ENCODE data around the gene BAMBI.

Gene BAMBI

DNA sequence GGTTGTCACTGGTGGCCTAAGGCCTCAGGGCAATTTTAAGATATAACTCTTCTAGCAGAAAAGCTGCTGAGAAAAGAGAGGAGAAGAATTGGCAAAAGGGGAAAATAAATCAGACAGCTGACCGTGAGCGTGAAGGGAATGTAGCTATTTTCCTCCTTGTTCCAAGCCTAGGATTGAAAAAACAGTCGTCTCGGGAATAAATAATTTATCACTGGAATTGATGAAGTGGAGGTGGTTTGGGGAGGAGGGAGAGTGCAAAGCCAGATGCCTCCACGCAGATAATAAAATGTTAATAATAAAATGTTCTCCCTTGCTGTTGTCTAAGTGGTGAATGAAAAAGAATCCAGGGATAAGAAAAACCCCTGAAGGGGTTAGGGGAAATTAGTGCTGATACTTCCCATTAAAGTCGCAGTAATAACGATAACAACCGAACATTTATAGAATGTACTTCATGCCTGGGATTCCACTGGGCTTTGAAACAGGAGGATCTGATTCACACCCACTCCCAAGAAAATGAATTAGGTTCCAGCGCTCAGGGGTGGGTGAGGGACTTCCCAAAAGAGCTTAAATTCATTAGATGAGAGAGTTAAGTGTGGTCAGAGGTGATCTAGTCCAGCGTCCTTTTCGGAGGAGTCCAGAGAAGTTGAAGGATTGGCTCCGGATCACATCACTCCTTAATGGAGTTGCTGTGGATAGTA lies 27.3 kb downstream of the BAMBI start:
- FAIRE-seq (no peak), DNase-seq (ENCODE audit: insufficient read length, low spot score) (no peak)

DNA sequence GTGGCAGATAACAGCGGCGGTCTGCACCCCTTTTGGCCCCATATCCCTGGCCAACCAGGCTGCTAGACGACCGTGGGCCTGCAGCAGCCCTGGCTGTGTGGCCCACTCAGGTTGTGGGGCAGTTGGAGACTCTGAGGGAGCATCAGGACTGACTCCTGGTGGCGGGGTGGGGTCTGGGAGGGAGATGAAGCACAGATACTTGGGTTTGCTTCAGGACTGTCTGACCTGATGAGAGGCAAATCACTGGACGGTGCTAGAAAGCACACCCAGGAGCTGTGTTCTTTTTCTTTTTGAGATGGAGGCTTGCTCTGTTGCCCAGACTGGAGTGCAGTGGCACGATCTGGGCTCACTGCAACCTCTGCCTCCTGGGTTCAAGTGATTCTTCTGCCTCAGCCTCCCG lies 28.2 kb downstream of the BAMBI start:
- FAIRE-seq (no peak), DNase-seq (ENCODE audit: insufficient read length, low spot score) (no peak)
- TF ChIP-seq POLR2A (IDR thresholded peaks at IDR 0.05; ENCODE audit: low read depth, low read length) = no peak

More for the DNA sequence above, 27.3 kb downstream of the BAMBI start:
- TF ChIP-seq POLR2A (IDR thresholded peaks at IDR 0.05; ENCODE audit: low read depth, low read length) = no peak

GRCh38 chr10:28709001-28709710 lies 31.8 kb downstream of the BAMBI start:
- DNase-seq (ENCODE audit: insufficient read length, low spot score) = no peak
- TF ChIP-seq POLR2A (IDR thresholded peaks at IDR 0.05; ENCODE audit: low read depth, low read length) = no peak
- no peak for FAIRE-seq

DNA sequence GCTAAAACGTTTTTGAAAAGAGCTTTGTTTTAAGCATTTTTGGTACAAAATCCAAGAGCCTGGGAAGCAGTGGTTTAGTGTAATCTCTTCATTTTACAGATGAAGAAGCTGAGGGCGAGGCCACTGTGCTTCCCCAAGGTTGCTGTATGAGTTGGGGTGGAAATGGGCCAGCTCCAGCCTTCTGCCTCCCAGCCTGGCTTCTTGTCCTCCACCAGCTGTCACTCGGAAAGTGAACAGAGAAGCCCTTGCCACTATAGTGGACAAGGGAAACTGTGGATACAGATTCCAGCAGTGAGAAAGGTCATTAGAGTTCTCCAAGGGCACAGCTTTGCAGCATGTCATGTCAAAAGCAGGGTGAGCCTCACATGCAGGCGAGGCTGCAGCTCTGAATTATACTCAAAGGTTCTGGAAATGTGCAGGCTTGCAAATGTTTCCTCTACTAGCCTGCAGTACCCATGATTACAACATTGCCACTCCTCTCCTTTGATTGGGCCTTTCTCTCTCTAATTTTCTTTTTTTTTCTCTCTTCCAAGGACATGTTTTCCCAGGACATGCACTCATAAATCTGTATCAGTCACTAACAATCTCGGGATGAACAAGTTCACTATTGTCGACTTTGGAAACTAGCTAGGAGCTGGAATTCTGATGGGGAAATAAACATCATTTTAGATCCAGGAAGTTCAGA lies 33.0 kb downstream of the BAMBI start:
- no peak for TF ChIP-seq POLR2A (IDR thresholded peaks at IDR 0.05; ENCODE audit: low read depth, low read length)
- DNase-seq (ENCODE audit: insufficient read length, low spot score) (no peak), FAIRE-seq (no peak)

DNA sequence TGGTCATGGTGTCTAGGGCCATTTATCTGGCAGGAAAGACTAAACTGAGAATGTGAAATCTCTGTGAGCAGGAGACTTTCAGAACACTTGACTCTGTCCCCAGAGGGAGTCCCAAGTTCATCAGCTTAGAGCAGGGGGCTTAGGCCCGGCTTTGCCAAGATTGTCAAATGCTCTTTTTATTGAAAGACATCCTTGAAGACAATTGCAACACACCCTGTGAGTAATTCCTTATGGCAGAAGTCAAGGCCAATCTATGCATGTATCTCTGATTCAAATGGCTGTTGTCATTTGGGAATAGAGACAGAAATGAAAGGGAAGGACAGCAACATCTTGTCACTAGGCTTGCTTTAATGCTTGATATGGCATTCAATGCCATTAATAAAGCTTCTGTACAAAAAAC lies 33.7 kb downstream of the BAMBI start:
- no peak for FAIRE-seq
- TF ChIP-seq POLR2A (IDR thresholded peaks at IDR 0.05; ENCODE audit: low read depth, low read length) = no peak

DNA sequence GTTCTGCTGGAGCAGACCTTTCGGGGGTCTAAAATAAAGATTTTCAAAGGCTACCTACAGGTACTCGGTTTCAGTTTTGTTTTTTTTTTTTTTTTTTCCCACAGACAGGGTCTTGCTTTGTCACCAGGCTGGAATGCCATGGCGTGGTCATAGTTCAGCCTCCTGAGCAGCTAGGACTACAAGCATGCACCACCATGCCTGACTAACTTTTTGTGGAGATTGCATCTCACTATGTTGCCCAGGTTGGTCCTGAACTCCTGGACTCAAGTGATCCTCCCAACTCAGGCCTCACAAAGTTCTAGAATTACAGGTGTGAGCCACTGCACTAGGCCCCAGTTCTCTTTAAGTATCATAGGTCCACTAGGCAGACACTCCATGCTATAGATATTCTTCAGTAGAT lies 34.5 kb downstream of the BAMBI start:
- FAIRE-seq (no peak), DNase-seq (ENCODE audit: insufficient read length, low spot score) (no peak)
- no peak for TF ChIP-seq POLR2A (IDR thresholded peaks at IDR 0.05; ENCODE audit: low read depth, low read length)

More for the DNA sequence above, 33.7 kb downstream of the BAMBI start:
- DNase-seq (ENCODE audit: insufficient read length, low spot score) = no peak

DNA sequence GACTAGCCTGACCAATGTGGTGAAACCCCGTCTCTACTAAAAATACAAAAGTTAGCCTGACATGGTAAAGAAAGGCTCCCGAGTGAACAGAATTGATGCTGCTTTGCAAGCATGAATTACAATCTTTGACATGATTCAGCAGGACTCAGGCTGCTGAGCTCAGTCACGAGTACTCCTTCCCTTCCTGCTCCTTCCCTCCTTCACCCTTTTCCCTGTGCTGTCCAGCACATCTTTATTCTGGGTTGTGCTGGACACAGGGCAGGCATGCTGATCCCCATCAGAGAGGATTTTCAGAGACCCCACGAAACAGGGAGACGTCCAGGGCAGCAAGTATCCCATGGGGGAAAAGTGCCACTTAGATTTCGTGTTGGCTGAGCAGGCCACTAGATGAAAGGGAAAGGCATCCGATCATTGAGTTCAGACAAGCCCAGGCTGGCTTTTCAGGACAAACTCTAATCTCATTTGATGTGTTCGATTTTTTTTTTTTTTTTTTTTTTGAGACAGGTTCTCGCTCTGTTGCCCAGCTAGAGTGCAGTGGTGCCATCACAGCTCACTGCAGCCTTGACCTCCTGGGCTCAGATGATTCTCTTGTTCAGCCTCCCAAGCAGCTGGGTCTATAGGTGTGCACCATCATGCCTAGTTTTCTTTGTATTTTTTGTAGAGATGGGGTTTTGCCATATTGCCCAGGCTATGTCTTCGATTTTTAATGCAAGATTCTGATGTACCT lies 36.5 kb downstream of the BAMBI start:
- no peak for FAIRE-seq

DNA sequence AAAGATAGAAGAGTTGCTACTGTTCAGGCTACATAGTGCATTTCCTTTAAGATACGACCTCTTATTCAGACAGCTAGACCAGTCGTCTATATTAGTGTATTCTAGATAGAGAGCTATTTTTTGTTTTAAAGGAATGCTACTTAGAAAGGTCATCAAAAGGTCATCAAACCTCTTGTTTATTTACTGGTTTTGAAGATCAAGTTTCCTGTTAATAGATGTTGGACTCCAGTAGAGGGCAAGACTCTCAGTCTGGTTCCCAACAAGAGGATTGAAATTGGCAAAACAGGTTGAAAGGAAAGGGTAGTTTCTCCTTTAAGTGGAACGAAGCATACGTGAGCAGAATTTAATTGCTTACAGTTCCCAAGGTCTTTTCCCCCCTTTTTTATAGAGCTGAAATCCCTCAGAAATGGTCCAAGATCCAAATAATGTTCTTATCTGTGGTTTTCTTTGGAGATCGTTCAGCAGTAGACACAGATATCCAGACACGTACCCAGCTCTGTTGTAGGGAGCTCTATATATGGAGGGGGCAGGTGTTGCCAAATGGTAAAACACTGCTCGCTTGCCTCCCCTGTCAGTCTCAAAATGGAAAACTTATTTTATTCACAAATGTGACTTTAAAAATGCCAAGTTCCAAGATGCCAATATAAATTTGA lies 37.2 kb downstream of the BAMBI start:
- DNase-seq (ENCODE audit: insufficient read length, low spot score) (no peak), FAIRE-seq (no peak)
- no peak for TF ChIP-seq POLR2A (IDR thresholded peaks at IDR 0.05; ENCODE audit: low read depth, low read length)

More for the DNA sequence above, 36.5 kb downstream of the BAMBI start:
- no peak for TF ChIP-seq POLR2A (IDR thresholded peaks at IDR 0.05; ENCODE audit: low read depth, low read length)
- no peak for DNase-seq (ENCODE audit: insufficient read length, low spot score)

DNA sequence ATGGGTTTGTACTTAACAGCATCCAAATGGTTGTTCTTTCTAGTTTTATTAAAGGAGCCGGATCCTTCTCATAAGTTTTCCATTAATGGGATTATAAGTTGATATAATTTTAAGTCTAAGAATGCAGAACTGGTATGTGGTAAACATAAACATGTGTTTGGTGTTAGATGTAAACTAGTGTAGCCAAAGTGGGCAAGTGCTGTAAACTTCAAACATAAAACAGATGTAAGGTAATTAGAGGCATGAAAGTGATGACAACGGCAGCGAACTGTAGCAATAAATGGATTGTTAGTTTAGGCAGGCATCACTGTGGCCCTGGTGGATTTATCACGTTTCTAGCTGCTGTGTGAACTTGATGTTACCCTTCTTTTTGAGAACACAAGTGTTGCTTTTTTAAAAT lies 37.9 kb downstream of the BAMBI start:
- DNase-seq (ENCODE audit: insufficient read length, low spot score) (no peak), FAIRE-seq (no peak)
- TF ChIP-seq POLR2A (IDR thresholded peaks at IDR 0.05; ENCODE audit: low read depth, low read length) = no peak

DNA sequence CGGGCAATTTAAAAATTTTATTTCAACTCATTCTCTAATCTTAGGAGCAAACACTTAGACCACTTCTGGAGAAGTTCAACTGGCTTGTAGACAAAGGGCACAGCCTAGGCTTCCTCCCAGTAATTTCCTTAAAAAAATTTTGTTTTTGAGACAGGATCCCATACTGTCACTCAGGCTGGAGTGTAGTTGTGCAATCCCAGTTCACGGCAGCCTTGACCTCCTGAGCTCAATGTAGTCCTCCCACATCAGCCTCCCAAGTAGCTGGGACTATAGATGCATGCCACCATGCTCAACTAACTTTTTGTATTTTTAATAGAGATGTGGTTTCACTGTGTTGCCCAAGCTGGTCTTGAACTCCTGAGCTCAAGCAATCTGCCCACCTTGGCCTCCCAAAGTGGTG lies 38.4 kb downstream of the BAMBI start:
- TF ChIP-seq POLR2A (IDR thresholded peaks at IDR 0.05; ENCODE audit: low read depth, low read length) = no peak
- DNase-seq (ENCODE audit: insufficient read length, low spot score) (no peak), FAIRE-seq (no peak)

DNA sequence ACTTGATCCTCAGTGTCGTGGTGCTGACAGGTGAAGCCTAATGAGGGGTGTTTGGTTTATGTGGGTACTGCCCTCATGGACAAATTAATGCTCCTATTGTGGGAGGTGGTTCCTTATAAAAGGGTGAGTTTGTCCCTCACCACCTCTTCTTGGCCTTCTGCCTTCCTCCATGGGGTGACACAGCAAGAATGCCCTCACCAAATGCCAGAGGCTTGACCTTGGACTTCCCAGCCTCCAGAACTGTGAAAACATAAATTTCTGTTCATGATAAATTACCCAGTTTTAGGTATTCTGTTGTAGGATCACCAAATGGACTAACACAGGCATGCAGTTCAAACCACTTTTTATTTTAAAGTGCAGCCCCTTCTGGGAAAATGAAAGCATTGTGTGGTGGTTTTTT lies 39.4 kb downstream of the BAMBI start:
- no peak for TF ChIP-seq POLR2A (IDR thresholded peaks at IDR 0.05; ENCODE audit: low read depth, low read length)
- FAIRE-seq (no peak), DNase-seq (ENCODE audit: insufficient read length, low spot score) (no peak)

DNA sequence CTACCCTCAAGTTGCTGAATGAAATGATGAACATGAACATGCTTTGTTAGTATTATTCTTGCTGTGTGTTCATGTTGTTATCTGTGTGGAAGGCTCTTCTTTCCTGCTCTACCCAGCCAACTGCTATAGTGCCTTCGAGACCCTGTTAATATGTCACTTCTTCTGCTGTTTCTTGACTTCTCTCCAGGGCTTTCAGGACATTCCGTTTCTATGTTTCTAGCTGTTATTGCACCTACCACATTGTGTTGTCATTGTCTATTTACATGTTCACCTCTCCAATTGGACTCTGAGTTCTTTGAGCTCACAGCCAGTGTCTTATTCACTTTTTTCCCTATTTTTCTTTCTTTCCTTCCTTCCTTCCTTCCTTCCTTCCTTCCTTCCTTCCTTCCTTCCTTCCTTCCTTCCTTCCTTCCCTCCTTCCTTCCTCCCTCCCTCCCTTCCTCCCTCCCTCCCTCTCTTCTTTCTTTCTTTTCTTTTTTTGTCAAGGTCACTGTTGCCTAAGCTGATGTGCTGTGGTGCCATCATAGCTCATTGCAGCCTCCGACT lies 40.4 kb downstream of the BAMBI start:
- TF ChIP-seq POLR2A (IDR thresholded peaks at IDR 0.05; ENCODE audit: low read depth, low read length) = no peak
- FAIRE-seq (no peak), DNase-seq (ENCODE audit: insufficient read length, low spot score) (no peak)

DNA sequence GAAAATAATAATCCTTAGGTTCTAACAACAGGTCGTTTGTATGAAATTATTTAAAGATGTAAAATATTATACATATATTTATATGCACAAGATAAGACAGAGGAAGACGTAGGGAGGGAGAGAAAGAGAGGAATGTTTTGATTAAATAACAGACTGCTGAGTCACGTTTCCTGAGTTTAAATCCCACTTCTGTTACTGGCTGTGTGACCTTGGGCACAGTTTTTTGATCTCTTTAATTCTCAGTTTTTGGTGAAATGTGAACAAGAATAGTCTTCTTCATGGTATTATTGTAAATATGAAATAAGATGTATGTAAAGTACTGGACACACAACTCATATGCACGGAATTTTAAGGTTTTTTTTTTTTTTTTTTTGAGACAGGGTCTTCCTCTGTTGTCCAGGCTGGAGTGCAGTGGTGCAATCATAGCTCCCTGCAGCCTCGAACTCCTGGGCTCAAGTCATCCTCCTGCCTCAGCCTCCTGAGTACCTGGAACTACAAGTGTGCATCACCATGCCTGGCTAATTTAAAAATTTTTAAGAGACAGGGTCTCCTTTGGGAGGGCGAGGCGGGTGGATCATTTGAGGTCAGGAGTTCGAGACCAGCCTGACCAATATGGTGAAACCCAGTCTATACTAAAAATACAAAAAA lies 42.6 kb downstream of the BAMBI start:
- TF ChIP-seq POLR2A (IDR thresholded peaks at IDR 0.05; ENCODE audit: low read depth, low read length) = no peak
- FAIRE-seq (no peak), DNase-seq (ENCODE audit: insufficient read length, low spot score) (peak; percentile 26)

All from H54 (cell line).